WERI-Rb-1 (cell line): ENCODE results near the gene DHRS12.

ENCODE experiments used
- DNase-seq: peaks from one replicate; pipeline ENCODE4 v3.0.0-alpha.2; 2020
- H3K27ac ChIP-seq: fragments of 250-450 bp; sonication (Bioruptor Pico); 2 replicates; pipeline ENCODE4 v1.5.1; 2020; ENCODE audit warnings: mild to moderate bottlenecking, moderate library complexity
- H3K27me3 ChIP-seq: fragments of 250-450 bp; sonication (Bioruptor Pico); 2 replicates; pipeline ENCODE4 v1.5.1; 2021; ENCODE audit warnings: mild to moderate bottlenecking, low read depth, moderate library complexity; ENCODE audit not compliant: insufficient read depth, severe bottlenecking
- H3K36me3 ChIP-seq: fragments of 250-450 bp; sonication (Bioruptor Pico); 2 replicates; pipeline ENCODE4 v1.5.1; 2020; ENCODE audit warnings: mild to moderate bottlenecking, moderate library complexity
- H3K4me3 ChIP-seq: 2 replicates; pipeline ENCODE4 v1.5.1; 2011; ENCODE audit warnings: low read depth, mild to moderate bottlenecking, control low read depth, low read length
- H3K9me3 ChIP-seq: fragments of 250-450 bp; sonication (Bioruptor Pico); 2 replicates; pipeline ENCODE4 v1.5.1; 2021; ENCODE audit warnings: mild to moderate bottlenecking, moderate library complexity; ENCODE audit not compliant: severe bottlenecking
- TF ChIP-seq, protein P1 (sequence below): IDR thresholded peaks from 2 replicates; pipeline ENCODE4 v1.5.1; 2011; ENCODE audit warnings: low read depth, mild to moderate bottlenecking, control low read depth, inconsistent platforms, low read length

The DHRS12 gene

DNA sequence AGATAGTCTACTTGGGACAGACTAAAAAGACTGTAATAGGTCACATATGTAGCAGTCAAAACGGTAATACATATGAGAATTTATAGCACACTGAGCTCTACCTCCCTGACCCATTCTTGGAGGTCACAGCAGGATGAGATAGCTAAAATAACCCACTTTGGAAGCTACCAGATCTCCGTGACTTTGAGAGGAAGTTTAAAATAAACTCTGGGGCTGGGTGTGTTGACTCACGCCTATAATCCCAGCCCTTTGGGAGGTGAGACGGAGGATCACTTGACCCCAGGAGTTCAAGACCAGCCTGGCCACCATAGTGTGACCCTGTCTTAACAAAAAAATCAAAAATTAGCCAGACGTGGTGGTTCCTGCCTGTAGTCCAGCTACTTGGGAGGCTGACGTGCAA, 45.3 kb downstream of the DHRS12 start:
- Histone ChIP-seq H3K4me3 (no peak overlapping the region), H3K36me3 (no peaks in the 10 kb centered on the region), H3K9me3 (no peaks in the 10 kb centered on the region), H3K27me3 (no peaks in the 10 kb centered on the region), H3K27ac (no peak overlapping the region)
- no peak for DNase-seq
- TF ChIP-seq, protein P1, sequence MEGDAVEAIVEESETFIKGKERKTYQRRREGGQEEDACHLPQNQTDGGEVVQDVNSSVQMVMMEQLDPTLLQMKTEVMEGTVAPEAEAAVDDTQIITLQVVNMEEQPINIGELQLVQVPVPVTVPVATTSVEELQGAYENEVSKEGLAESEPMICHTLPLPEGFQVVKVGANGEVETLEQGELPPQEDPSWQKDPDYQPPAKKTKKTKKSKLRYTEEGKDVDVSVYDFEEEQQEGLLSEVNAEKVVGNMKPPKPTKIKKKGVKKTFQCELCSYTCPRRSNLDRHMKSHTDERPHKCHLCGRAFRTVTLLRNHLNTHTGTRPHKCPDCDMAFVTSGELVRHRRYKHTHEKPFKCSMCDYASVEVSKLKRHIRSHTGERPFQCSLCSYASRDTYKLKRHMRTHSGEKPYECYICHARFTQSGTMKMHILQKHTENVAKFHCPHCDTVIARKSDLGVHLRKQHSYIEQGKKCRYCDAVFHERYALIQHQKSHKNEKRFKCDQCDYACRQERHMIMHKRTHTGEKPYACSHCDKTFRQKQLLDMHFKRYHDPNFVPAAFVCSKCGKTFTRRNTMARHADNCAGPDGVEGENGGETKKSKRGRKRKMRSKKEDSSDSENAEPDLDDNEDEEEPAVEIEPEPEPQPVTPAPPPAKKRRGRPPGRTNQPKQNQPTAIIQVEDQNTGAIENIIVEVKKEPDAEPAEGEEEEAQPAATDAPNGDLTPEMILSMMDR, result no peak

DNA sequence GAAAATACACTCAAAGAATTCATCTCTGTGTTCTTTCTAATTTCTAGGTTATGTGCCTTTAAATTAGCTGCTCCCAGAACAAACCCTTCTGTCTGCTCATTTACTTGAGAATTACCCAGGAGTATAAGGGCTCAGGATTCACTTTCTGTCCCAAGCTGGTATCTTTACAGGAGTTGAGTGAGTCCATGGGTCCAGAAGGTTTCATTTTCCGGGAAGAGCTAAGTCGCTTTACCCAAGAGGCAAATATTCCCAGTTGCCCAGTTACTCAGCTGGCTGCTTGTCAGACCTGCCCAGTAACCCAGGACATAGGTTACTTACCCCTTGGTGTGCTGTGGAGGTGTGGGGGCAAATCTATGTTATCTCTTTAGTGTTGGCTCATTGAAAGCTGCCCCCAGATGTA, 47.3 kb downstream of the DHRS12 start:
- TF ChIP-seq, protein P1, result no peak
- no peak overlapping the region for H3K4me3 ChIP-seq

DNA sequence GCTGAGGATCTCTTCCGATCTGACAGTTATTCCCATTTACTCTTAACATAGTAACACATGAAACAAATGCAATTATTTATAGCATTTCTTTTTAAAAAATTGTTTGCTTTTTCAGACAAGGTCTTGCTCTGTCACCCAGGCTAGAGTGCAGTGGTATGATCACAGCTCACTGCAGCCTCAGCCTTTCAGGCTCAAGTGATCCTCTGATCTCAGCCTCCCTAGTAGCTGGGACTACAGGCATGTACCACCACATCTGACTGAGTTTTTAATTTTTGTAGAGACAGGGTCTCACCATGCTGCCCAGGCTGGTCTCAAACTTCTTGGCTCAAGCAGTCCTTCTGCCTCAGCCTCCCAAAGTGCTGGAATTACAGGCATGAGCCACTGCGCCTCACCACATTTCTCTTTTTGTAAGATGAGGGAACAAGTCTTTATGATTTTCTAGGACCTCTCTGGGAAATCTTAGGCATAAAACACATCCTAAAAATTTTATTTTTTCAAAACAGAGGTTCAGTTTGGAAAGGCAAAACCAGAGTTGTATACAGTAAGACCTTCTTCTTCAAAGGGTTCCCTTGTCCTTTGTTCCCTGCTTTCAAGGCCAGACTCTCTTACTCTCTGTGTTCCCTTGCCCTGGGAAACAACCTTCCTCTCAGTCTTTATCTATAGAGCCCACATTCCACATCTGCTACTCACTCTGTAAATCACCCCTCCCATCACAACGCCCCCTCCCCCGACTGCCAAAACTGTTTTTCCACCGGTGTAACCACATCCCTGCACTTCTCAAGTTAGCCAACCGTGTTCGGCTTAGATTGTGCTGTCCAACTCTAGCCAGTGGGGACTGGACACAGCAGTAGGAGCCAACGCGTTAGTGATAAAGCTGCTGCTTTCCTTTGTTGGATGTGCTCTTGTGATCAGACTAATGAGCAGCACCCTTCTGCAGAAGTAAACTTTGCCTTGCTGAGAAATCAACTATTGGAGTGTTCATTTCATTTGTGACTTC, 56.2 kb downstream of the DHRS12 start:
- Histone ChIP-seq H3K27ac (no peak overlapping the region), H3K27me3 (no peaks in the 10 kb centered on the region), H3K9me3 (no peaks in the 10 kb centered on the region), H3K36me3 (no peaks in the 10 kb centered on the region), H3K4me3 (no peak overlapping the region)
- TF ChIP-seq, protein P1, result no peak
- DNase-seq, result no peak

More for the DNA sequence above, 47.3 kb downstream of the DHRS12 start:
- DNase-seq, result no peak
- H3K27me3 ChIP-seq, result no peaks in the 10 kb centered on the region
- H3K36me3 ChIP-seq, result no peaks in the 10 kb centered on the region
- no peaks in the 10 kb centered on the region for H3K9me3 ChIP-seq
- no peak overlapping the region for H3K27ac ChIP-seq

DNA sequence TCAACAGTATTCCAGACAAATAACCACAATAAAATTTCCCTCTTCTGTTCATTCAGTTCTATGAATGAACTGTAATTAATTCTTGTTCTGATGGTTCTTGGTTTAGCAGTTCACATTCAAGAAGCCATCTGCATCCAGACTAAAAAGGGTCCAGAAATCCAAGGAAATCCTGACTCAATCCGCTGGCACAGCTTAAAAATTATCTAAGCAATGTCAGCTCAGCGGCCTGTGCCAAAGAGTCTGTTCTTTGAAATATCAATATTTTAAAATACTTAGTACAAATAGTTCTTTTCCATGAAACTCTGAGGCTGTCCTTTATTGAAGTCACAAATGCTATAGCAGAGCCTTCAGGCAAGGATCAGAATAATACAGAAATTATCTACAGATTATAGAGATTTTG, 57.2 kb downstream of the DHRS12 start:
- TF ChIP-seq, protein P1, result no peak
- H3K27ac ChIP-seq, result no peak overlapping the region
- H3K4me3 ChIP-seq, result no peak overlapping the region
- no peaks in the 10 kb centered on the region for H3K9me3 ChIP-seq
- DNase-seq, result no peak
- H3K36me3 ChIP-seq, result no peaks in the 10 kb centered on the region
- no peaks in the 10 kb centered on the region for H3K27me3 ChIP-seq

- H3K27ac ChIP-seq, result no peak overlapping the region
- no peak for DNase-seq
- H3K9me3 ChIP-seq, result no peaks in the 10 kb centered on the region
- H3K4me3 ChIP-seq, result no peak overlapping the region
- no peaks in the 10 kb centered on the region for H3K36me3 ChIP-seq
- TF ChIP-seq, protein P1, result no peak
- no peaks in the 10 kb centered on the region for H3K27me3 ChIP-seq
Observed at GRCh38 chr13:51745243-51745642, 58.7 kb downstream of the DHRS12 start.
